ENCODE data around the gene ZYG11B.
"Not testable (repeated sequence)": the region's sequence is repeated elsewhere in the genome, so short reads cannot be mapped to it uniquely, and the experiment has no call there.

GRCh38 chr1:52869727-52870126 lies 143.5 kb downstream of the ZYG11B start:
- not testable (repeated sequence) for TF ChIP-seq CTCF (IDR thresholded peaks at IDR 0.05; ENCODE audit: extremely low read depth in 1 of 2, insufficient read depth in 1 of 2, low read depth in 1 of 2, low read length in 2 of 2); POLR2A (IDR thresholded peaks at IDR 0.05; ENCODE audit: low read depth, low read length); MYC (IDR thresholded peaks at IDR 0.05; ENCODE audit: low read depth, low read length); FOS (IDR thresholded peaks at IDR 0.05; ENCODE audit: borderline replicate concordance, insufficient read depth, low read length); EZH2 (IDR thresholded peaks at IDR 0.05; ENCODE audit: borderline replicate concordance, low read depth, low read length, severe bottlenecking); POLR2AphosphoS5 (IDR thresholded peaks at IDR 0.05; ENCODE audit: insufficient read depth, low read depth, low read length); MAX (IDR thresholded peaks at IDR 0.05; ENCODE audit: insufficient read depth, insufficient read length)
